Hippocampal formation (tissue), 2 donors: Measurements from ENCODE around the gene TMEM125.

Source experiments
- DNase-seq, 2 donors: peaks; one replicate each; lab custom pipeline; 2025; lab: John Stamatoyannopoulos, UW

Gene TMEM125

DNA sequence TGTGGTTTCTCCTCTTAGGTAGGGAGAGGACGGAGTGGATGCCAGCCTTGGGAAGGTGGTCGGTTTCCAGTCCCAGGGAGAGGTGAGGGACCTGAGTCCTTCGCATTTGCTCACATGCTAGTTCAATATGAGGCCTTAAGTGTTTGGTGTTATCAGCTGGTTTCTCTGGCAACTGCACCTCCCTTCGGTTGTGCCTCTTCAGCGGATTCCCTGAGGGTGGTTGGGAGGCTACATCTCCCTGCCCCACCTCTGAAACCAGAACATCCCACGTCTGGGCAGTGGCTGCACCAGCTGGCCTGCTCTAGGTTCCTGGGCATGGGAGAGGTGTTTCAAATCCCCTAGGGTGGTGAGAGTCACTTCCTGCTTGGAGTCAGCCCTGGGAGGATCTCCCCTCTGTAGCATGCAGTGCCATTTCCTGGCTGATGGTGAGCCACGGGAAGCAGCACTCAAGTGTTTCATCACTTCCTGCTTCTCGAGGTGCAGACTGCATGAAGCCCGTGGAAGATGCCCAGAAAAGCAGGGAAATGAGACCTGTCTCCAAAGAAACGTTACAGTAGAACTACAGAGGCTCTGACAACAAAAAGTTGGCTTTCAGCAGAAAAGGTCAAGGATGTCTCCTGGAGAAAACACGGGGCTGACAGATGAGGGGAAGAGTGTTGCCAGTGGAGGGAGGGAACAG is 4.5 kb downstream of the TMEM125 start:
- no peak for DNase-seq

DNA sequence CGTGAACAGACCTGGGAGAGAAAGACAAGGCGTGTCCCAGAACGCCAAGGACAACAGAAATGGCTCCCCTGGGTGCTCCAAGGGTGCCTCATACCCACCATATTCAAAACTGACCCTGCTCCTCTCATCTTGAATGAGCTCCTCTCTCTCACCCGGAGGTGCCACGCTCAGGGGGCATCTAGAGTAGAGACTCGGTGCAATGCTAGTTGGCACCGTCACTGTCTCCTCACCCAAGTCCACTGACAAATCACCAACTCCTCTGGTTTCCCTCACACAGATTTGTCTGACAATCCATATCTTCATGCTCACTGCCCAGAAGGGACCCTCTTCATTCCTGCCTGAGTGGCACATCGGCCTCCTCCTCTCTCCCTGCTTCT is 5.0 kb downstream of the TMEM125 start:
- DNase-seq, result no peak

DNA sequence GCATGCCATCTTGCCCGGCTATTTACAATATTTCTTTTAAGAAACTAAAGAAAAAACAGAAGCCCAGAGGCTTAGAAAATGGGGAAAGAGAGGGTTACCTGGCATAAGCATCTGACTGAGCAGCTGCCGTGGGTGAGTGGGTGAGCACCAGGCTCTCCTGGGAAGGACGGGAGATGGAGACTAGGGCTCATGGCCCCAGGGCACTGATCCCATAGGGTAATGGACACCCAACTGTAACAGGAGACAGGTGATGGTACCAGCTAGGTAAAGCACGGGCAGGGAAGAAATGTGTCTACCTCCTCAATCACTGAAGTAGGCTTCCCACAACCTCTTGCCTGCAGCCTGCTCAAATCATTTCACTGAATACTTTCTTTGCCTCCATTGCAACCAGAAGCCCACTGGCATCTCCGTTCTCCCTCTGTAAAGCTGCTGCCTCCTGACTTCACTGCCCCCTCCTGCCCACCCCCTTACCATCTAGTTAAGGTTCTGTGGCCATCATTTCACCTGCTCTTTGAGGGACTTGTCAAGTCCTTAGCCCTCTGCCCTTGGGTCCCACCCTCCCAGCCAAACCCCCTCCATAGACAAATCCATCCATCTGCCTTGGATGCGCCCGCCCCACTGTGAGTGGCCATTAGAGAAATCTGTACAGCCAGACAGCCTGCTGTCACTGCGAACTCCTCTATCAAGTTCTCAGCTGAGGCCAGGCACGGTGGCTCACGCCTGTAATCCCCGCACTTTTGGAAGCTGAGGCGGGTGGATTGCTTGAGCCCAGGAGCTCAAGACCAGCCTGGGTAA is 6.2 kb downstream of the TMEM125 start:
- DNase-seq, result no peak

DNA sequence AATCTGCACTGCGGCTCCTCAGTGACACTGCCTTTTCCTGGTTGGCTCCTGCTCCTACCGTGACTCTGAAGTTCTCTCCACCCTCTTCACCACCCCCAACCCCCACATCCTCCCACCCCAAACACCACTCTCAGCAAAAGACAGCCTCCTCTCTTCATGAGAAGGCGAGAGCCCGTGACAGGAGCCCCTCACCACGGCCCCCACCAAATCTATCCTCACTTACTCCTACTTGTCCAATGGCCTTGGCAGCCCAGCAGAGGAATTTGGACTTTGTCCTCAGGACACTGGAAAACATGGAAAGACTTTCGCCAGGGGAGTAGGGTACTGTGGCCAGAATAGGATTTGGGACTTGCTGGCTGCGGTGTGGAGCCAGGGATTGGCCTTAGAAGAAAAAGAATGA is 6.9 kb downstream of the TMEM125 start:
- no peak for DNase-seq

DNA sequence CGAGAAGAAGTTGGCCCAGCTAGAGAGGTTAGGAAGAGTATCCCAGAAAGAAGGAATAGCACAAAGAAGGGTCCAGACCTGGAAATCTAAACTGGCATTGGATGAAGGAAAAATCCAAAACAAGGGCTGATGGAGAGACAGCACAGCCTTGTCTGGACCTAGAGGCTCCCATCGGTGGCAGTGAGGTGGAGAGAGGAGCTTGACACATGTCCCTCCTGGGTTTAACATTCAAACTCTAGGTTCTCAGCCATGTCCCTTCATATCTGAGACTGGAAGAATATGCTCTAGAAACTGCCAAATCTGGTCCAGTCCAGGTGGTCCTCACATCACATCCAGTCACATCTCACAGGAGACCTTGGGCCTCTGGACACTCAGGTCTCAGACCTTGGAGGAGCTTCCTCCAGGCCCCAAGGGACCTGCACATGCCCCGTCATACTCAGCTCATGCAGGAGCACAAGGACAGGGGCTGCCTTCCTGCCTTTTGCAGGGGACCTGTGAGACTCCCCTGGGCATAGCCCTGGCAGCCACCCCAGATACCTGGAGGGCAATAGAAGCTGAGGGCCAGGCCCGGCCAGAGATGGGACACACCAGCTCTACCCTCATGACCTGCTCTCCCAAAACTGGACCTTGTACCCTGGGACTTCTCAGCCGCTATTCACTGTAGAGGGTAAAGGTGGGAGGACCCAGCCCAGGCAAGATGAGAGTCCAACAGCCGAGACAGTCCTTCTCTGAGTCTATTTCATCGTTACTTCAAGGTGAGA is 7.5 kb downstream of the TMEM125 start:
- no peak for DNase-seq

DNA sequence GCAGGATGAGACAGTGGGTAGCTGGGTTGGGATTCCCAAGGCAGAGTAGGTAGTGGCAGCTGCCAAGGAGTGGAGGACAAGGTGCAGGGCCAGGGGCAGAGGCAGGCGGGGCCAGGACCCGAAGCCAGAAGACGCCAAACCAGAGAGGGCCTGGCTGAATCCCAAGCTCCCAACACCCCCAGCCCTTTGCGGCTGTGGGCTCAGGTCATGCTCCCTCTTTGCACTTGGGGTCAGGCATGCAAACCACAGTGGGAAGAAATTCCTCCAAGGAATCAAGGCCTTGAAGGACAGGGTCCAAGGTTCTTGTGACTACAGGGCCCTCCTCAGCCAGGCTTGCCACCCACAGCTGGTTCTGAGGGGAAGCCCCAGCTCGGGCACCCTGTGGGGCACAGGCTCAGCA is 9.4 kb downstream of the TMEM125 start:
- DNase-seq, result no peak

DNA sequence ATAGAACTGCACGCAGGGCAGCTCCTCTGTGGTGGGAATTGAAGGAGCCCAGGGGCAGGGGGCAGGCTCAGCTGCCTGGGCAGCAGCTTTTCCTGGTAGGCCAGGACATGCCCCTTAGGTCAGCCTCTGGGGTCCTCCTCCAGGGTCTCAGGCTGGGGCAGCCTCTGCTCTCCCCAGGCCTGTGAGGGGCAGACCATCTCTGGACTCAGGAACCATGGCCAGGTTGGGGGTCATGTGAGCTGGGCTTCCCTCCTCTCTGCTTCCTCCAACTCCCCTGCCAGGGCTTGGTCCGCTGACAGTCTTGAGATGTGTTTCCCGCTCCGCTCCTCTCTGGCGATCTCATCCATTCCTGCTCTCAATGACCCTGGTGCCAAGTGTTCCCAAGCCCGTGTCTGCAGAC is 9.9 kb downstream of the TMEM125 start:
- DNase-seq, result no peak

DNA sequence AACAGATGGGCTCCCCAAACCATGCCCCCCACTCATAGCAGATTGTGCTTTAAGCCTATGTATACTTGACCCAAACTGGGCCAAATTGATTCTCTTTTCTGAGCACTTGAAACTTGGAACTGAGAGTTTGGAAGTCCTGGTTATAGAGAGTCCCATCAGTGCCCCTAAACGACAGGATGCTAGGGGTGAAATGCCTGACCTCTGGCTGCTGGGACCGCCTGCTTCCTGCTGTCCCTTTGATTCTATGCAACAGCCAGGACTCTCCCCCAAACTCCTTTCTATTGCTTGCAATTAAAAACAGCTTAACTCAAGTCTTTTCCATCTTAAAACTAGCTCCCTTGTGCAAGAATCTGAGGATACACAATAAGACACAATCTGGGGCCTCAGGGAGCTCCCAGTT is 10.9 kb downstream of the TMEM125 start:
- no peak for DNase-seq

DNA sequence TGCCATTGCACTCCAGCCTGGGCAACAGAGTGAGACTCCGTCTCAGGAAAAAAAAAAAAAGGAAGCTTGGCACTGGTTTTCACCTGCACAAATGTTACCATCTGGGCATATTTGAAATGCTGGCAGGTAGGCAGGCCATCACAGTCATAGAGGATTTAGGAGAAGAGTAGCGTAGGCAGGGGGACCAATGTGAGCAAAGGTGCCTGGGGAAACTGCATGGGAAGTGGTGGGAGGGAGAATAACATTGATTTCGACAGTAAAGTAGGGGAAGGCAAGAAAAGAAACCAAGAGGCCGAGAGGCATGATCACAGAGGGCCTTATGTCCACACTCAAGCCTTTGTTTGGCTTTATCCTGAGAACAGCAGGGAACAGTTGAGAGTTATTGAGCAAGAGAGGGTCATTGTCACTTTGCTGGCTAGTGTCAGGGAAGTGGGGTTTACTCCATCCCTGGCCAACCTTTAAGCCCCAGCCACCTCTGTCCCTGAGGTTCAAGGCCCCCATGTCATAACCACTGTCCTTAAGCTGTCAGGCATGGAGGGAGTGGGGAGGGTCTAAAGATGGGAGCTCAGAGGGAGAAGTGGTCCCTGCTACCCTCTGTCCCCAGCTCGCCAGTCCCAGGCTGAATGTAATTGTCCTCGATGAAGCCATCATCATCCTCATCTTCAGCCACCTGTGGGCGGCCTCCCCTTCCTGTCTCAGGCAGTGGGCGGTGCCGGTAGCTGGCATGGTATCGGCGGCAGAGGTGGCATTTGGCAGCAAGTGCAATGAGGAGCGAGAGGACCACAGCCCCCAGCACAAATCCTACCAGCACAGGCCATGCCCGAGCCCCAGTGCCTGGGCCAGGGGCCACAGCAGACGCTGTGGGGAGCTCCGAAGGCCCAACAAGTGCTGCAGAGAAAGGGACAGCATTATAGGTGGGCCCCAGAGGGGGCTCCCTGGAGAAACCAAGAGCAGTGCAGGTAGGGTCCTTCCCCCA is 12.7 kb downstream of the TMEM125 start:
- peak in 1 of 2 donors; percentile 42 for DNase-seq

DNA sequence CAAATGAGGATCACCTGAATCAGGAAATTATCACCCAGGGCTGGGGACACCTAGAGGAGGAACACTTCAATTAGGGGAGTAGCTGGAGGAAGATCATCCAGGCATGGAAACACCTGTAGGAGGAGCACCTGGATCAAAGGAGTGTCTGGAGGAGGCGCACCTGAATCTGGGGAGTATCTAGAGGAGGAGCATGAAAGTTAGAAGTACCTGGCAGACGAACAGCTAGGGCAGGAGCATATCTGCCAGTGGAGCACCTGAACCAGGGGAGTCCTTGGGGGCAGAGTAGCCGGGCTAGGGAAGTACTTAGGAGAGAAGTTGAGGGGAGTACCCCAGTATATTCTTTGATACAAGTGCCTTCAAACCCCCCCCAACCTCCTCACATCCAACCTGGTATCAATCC is 14.3 kb downstream of the TMEM125 start:
- no peak for DNase-seq

DNA sequence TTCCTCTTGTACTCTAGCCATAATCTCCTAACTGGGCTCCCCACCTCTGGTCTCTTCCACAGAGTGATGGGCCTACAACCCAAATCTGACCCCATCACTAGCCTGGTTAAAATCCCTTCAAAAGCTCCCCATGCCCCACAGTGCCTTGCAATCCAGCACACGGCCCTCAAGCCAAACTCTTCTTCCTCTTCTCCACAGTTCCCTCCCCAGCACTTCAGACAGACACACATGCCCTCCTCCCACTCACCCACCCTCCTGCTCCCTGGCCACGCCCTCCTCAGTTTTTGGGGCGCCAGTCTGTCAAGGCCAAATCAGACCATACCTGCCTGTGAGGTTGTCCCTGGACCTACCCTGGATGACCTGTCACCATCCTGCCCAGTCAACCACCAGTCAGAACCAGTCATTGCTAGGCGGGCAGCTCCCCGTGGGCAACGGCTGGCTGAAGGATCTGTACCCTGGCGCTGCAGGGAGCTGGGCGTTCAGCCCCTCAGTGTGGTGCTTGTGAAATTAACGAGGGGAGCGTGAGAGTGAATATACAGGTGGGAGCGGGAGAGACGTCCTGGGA is 14.8 kb downstream of the TMEM125 start:
- DNase-seq, result no peak

DNA sequence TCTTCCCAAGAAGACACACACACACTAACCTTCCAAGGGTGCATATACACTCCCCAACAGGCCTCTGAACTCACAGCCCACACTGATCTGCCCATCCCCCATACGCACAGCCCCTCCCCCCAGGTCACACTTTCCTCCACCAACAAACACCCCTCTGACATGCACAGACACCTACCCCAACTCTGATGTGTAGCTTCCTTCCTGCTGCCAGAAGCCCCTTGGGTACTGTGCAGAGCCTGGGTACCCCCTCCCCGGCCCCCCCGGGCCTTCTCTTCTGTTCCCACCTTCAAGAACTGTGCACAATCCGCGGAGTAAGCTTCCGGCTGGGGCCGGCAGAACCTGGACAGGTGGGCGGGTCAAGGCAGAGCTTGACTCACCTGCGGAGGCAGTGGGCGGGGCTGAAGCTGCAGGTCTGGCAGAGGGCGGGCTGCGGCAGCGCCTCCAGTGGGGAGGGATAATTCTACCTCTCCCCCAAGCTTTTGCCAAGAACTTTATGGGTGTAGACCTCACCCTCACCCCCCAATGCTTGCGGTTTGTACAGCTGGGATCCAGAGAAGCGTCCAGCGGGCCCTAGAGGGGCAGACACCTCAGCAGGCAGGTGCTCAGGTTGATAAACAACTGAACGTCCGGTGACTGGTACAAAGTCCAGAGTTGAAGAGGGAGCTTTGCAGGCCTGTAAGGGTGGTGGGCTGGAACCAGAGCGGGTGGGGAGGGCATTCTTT is 15.6 kb downstream of the TMEM125 start, which contains the start of gene C1orf210:
TSS of gene C1orf210 (minus strand) at position 313 of the 722 bp plus-strand sequence. CDS start 2,311 bp downstream, outside the sequence.
- no peak for DNase-seq

DNA sequence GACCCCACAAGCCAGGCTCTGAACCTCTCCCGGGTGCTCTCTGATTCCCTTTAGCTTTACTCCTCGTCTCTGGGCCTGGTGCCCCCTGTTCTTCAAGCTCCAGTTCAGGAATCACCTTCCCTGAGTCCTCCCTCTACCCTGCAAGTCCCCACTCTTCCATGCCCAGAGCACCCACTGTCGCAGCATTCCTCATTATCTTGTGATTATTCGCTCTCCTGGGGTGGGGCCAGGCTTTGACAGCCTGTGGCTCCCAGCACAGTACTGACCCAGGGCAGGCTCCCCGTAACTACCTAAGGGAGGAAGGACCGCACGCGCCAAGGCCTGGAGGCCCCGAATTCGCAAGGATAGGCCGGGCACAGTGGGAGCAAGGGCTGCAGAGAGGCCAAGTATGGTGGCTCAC is 16.3 kb downstream of the TMEM125 start:
- DNase-seq, result no peak

DNA sequence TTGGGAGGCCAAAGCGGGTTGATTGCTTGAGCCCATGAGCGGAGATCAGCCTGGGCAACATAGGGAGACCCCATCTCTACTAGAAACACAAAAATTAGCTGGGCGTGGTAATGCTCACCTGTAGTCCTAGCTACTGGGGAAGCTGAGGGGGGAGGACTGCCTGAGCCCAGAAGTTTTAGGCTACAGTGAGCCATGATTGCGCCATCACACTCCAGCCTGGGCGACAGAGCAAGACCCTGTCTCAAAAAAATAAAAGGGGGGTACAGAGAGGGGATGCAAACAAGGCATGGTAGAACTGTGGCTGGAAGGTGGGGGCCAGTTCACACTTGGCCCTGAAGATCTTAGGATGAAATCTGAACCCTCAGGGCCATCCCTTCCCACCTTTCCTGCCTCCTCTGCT is 16.8 kb downstream of the TMEM125 start:
- DNase-seq, result no peak

DNA sequence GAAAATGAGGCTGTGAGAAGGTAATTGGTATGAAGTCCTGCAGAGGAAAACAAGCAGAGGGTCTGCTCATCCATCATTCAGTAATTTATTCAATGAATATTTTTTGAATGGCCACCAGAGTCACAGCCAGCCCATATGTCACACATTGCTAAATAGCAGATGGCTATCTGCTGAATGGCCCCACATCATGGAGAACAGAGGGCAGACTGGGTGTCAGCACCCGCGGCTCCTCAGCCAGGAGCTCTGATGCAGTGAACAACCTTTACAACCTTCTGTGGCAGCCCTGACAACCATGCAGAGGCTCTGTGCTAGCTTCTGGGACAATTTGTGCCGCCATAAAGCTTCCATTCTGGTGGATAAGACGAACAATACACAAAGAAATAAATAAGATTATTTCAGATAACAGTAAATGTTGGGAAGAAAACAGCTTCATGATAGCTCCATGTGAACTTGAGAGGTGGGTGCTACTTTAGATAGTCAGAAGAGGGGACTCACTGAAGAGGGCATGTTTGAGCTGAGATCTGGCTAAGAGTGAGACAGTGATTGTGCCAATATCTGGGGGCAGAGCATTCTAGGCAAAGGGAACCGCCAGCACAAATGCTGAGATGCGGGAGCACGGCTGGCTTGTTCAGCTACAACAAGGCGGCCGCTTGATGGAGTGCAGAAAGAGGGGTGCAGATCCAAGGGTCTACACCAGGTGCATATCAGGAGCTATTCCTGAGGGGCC is 18.4 kb downstream of the TMEM125 start:
- peak in 1 of 2 donors; percentile 32 for DNase-seq

DNA sequence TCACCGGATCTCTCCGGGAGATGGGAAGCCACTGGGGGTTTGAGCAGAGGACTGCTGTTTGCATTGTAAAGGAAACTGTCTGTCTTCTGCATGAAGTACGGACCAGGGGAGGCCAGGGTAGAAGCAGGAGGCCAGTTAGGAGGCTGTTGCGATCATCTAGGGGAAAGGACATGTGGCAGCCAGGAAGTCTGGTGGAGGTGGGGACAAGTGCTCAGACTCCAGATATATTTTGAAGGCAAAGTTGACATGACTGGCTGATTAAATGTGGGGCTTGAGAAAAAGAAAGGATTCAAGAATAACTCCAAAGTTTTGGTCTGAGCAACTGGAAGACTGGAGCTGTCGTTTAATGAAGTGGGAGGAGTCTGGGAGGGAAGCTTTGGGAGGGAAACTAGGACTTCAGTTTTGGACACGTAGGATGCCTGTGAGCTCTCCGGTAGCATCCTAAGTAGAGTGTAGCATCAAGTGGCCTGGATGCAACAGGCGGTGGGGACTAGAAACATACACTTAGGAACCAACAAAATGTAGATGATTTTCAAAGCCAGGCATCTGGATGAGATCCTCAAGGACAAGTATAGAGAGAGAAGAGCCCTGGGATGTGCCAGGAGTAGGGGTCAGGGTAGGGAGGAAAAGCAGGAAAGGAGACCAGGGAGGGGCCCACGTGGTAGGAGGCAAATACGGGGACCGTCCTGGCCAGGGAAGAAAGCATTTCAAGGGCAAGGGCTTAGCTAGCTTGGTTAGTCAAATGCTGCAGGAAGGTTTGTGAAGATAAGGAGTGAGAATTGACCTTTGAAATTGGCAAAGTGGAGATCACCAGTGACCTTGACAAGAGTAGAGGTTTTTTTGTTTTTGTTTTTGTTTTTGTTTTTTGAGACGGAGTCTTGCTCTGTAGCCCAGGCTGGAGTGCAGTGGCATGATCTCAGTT is 19.3 kb downstream of the TMEM125 start:
- no peak for DNase-seq

DNA sequence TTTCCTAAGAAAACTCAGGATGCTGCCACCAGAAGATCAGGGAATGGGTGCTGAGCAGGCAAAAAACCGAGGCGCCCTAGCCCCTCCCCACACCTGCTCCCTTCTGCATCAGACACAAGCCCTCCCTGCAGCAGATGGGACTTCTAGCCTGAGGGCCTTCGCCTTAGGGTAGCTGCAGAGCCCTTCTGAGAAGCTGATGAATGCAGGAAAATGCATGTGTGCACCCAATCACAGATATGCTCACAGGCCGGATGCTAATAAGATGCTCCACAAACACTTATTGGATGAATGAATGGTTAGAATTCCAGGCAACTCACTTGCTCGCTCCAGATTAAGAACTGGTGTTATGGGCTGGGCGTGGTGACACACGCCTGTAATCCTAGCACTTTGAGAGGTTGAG is 22.4 kb downstream of the TMEM125 start:
- DNase-seq, result no peak

DNA sequence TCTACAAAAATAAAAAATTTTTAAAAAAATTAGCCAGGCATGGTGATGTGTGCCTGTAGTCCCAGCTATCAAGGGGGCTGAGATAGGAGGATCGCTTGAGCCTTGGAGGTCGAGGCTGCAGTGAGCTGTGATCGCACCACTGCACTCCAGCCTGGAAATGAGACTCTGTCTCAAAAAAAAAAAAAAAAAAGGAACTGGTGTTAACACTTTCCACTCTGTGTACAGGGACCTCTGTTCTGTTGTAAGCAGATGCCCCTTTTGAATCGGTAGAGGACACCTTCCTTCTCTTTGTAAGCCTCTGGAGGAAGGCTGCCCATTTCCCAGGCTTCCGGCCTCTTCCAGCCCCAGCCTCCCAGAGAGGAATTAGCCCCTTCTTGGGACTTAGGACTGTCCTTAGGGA is 22.9 kb downstream of the TMEM125 start:
- no peak for DNase-seq

DNA sequence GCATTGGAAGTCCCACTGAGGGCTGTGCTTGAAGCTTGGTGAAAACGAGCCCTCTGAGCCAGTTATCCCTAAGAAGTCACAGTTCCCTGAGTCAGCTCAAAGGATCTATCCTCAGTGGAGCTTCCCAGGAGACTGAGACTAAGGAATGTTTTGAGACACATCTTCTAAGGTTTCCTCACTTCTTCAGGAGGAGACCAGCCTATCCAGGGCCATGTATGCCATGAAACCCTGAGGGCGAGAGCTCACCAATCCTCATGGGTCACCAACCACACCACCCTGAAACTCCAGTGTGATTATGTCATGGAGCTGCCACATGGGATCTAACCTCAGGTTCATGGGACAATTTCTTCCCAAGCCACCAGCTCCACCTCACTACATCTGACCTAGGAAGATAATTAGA is 23.4 kb downstream of the TMEM125 start:
- DNase-seq, result no peak
